AG10803 (cell line): ENCODE results near the gene RSPH1.

ENCODE experiments used
- DNase-seq: peaks from one replicate; pipeline ENCODE4 v3.0.0; 2010; ENCODE audit warnings: low read depth
- H3K4me3 ChIP-seq: 2 replicates; pipeline ENCODE4 v1.5.1; 2011; ENCODE audit warnings: mild to moderate bottlenecking, low read length, control low read depth
- CTCF ChIP-seq: conservative IDR thresholded peaks from 2 replicates; pipeline ENCODE4 v1.5.1; 2011; ENCODE audit warnings: mild to moderate bottlenecking, low read length, control low read depth, inconsistent platforms

RSPH1 gene

GRCh38 chr21:42435833-42436232, 60.2 kb downstream of the RSPH1 start:
- no peak for TF ChIP-seq CTCF
- no peak for DNase-seq
- no peak overlapping the region for H3K4me3 ChIP-seq

GRCh38 chr21:42435401-42435800, 60.6 kb downstream of the RSPH1 start:
- H3K4me3 ChIP-seq: no peak overlapping the region
- no peak for TF ChIP-seq CTCF
- no peak for DNase-seq

DNA sequence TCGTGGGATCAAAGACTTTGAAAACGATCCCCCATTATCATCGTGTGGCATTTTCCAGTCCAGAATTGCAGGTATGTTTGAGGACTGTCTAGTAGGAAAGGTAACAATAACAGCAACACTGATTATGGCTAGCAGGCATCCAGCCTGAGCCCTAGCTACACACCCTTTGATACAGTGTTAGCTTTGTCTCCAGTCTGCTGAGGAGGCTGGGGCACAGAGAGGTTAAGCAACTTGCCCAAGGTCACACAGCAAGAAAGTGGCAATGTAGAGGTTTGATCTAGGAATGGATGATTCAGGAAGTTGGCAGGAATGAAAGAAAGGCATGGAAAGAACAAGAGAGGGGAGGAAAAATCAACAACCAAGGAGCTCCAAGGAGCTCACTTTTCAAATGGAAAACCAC, 61.1 kb downstream of the RSPH1 start:
- no peak for DNase-seq
- no peak for TF ChIP-seq CTCF
- H3K4me3 ChIP-seq: no peak overlapping the region

DNA sequence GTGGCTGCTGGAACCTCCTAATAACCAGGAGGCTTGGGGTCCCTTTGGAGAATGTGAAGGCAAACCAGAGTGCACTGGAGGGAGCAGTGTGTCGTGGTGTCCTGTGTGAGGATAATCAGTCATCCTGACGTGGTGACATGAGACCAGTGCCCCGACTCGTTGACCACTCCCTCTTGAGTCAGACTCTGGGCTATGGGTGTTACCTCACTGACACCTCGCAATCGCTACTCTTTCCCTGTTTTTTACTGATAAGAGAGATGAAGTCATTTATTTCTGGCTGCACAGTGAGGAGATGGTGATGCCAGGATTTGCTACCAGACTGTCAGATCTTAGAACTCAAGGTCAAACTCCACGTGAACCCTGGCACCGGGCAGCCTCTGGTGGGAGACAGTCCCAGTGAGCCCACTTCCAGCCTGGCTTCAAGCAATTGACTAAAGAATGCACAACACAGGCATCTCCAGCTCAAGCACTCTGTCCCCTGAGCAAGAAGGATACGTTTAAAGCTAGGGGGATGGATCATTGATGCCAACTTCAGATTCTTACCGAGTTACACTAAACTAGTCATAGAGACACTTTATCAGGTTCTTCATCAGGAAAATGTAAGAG, 62.0 kb downstream of the RSPH1 start:
- DNase-seq: no peak
- no peak overlapping the region for H3K4me3 ChIP-seq
- TF ChIP-seq CTCF: no peak

- H3K4me3 ChIP-seq: no peak overlapping the region
- no peak for DNase-seq
- no peak for TF ChIP-seq CTCF
Observed at GRCh38 chr21:42432695-42433094, 63.3 kb downstream of the RSPH1 start.

DNA sequence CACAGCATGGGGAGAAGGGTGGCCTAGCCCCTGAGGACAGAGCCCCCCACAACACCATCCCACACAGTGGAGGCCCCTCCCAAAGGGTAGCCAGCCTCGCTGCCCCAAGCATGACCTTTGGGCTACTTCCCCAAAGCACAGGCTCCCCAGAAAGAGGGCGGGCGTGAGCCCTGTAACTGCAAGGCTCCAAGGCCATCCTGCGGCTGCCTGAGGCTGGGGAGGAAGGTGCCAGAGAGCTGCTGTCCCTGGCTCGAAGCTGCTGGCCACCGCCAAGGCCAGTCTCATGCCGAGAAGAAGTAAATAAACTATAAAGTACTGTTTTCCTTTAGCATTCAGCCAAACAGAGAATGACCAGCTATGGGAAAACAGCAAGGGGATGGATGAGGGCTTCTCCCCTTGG, 64.8 kb downstream of the RSPH1 start:
- H3K4me3 ChIP-seq: no peak overlapping the region
- no peak for DNase-seq
- TF ChIP-seq CTCF: no peak

DNA sequence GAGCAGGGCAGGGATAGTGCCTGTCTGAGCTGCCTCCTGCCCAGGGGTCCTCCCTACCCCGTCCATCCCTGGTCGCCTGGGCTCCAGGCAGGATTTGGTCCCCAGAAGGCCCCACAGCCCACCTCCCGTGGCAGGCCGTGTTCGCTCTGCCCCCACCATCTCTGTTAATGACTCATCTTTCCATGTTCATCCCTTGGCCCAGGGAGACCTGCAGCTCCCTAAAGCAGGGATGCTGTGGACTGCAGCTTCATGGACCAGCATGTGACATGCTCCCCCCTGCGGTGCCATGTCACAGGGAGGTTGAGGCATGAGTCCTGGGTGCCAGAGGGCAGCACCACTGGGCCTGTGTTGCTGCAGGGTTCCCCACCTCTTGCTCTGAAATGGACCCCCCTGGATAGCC, 65.5 kb downstream of the RSPH1 start:
- H3K4me3 ChIP-seq: no peak overlapping the region
- DNase-seq: no peak
- TF ChIP-seq CTCF: no peak
